ENCODE measurements around the gene UBE2M. TPM values are rescaled to one million over a fixed set of nuclear protein-coding genes. Genes with fewer than 3 reads are reported as not detected.

Gene UBE2M
- polyA plus RNA-seq, 1 donor from 2014 or later, result 138 TPM

GRCh38 chr19:58511353-58512208 is 46.8 kb downstream of the UBE2M start, which contains the start of gene SLC27A5:
TSS of gene SLC27A5 (minus strand) at chr19:58511992. CDS start at chr19:58511955, 37 bp downstream.
- Histone ChIP-seq H3K9me3 (ENCODE audit: low read length) (no peaks in the 10 kb centered on the region), H3K36me3 (ENCODE audit: insufficient read depth, low read length) (no peaks in the 10 kb centered on the region), H3K4me3 (ENCODE audit: low read length) (no peak within 1 kb of the TSS), H3K4me2 (ENCODE audit: low read length) (no peak within 1 kb of the TSS), H3K9me2 (ENCODE audit: insufficient read depth, low read length) (no peaks in the 10 kb centered on the region), H3F3A (ENCODE audit: insufficient read depth, low read length, poor library complexity, severe bottlenecking) (no peaks in the 10 kb centered on the region), H3K79me2 (replicated peaks; ENCODE audit: insufficient read depth, low read length) (no peaks in the 10 kb centered on the region), H4K20me1 (ENCODE audit: insufficient read depth) (no peaks in the 10 kb centered on the region), H2AFZ (ENCODE audit: low read depth, low read length) (no peak within 1 kb of the TSS), H3K27ac (ENCODE audit: low read length) (no peak within 1 kb of the TSS), H3K9ac (ENCODE audit: low read length) (no peak within 1 kb of the TSS), H3K27me3 (ENCODE audit: insufficient read depth, low read depth, low read length) (no peaks in the 10 kb centered on the region)
- TF ChIP-seq REST (IDR thresholded peaks at IDR 0.05; ENCODE audit: borderline replicate concordance) (no peak), CTCF (IDR thresholded peaks at IDR 0.05; ENCODE audit: poor library complexity, severe bottlenecking) (no peak), MXI1 (conservative IDR thresholded peaks at IDR 0.05; ENCODE audit: poor library complexity, severe bottlenecking) (no peak), RAD21 (conservative IDR thresholded peaks at IDR 0.05) (no peak), SMC3 (conservative IDR thresholded peaks at IDR 0.05; ENCODE audit: poor library complexity) (no peak), EP300 (conservative IDR thresholded peaks at IDR 0.05; ENCODE audit: poor library complexity, severe bottlenecking) (no peak), TAF1 (IDR thresholded peaks at IDR 0.05; ENCODE audit: low read depth) (no peak), EZH2 (IDR thresholded peaks at IDR 0.05; ENCODE audit: borderline replicate concordance, insufficient read depth, low read length, poor library complexity, severe bottlenecking) (no peak), POLR2AphosphoS5 (IDR thresholded peaks at IDR 0.05) (no peak)

- no peak overlapping the region for H2AFZ ChIP-seq (ENCODE audit: low read depth, low read length)
- H3K4me2 ChIP-seq (ENCODE audit: low read length), result no peak overlapping the region
- H3K4me3 ChIP-seq (ENCODE audit: low read length), result no peak overlapping the region
- H3F3A ChIP-seq (ENCODE audit: insufficient read depth, low read length, poor library complexity, severe bottlenecking), result no peaks in the 10 kb centered on the region
- no peak overlapping the region for H3K27ac ChIP-seq (ENCODE audit: low read length)
- no peaks in the 10 kb centered on the region for H3K79me2 ChIP-seq (replicated peaks; ENCODE audit: insufficient read depth, low read length)
- no peaks in the 10 kb centered on the region for H3K27me3 ChIP-seq (ENCODE audit: insufficient read depth, low read depth, low read length)
- H3K36me3 ChIP-seq (ENCODE audit: insufficient read depth, low read length), result no peaks in the 10 kb centered on the region
- no peaks in the 10 kb centered on the region for H3K9me3 ChIP-seq (ENCODE audit: low read length)
- TF ChIP-seq RAD21 (conservative IDR thresholded peaks at IDR 0.05) (no peak), CTCF (IDR thresholded peaks at IDR 0.05; ENCODE audit: poor library complexity, severe bottlenecking) (no peak), SMC3 (conservative IDR thresholded peaks at IDR 0.05; ENCODE audit: poor library complexity) (no peak), MXI1 (conservative IDR thresholded peaks at IDR 0.05; ENCODE audit: poor library complexity, severe bottlenecking) (no peak), EP300 (conservative IDR thresholded peaks at IDR 0.05; ENCODE audit: poor library complexity, severe bottlenecking) (no peak), TAF1 (IDR thresholded peaks at IDR 0.05; ENCODE audit: low read depth) (no peak), REST (IDR thresholded peaks at IDR 0.05; ENCODE audit: borderline replicate concordance) (no peak), POLR2AphosphoS5 (IDR thresholded peaks at IDR 0.05) (no peak), EZH2 (IDR thresholded peaks at IDR 0.05; ENCODE audit: borderline replicate concordance, insufficient read depth, low read length, poor library complexity, severe bottlenecking) (no peak)
- H3K9me2 ChIP-seq (ENCODE audit: insufficient read depth, low read length), result no peaks in the 10 kb centered on the region
- no peak overlapping the region for H3K9ac ChIP-seq (ENCODE audit: low read length)
- H4K20me1 ChIP-seq (ENCODE audit: insufficient read depth), result no peaks in the 10 kb centered on the region
These were observed 48.1 kb downstream of the UBE2M start for GRCh38 chr19:58510084-58510862.

Data from neural cell (in vitro differentiated cells).